Cardiac fibroblast (primary cell): ENCODE data around the gene PEDS1.
"Not testable (repeated sequence)": the region's sequence is repeated elsewhere in the genome, so short reads cannot be mapped to it uniquely, and the experiment has no call there.

Experiments used
- DNase-seq, 2 donors: peaks; one replicate each; pipeline versions ENCODE4 v3.0.0 to v3.0.0-alpha.2; 2010; ENCODE audit warnings: low read depth in 2 of 2
- H3K4me3 ChIP-seq, 2 donors: replicated peaks in 1 of 2; 1 replicate in 1 of 2; 2 replicates in 1 of 2; pipeline ENCODE4 v1.5.1; 2011; ENCODE audit warnings: low read depth in 2 of 2, low read length in 2 of 2, mild to moderate bottlenecking in 2 of 2, moderate library complexity in 1 of 2
- CTCF ChIP-seq: IDR thresholded peaks from one replicate; pipeline ENCODE4 v1.5.1; 2011; ENCODE audit warnings: low read depth, mild to moderate bottlenecking, low read length, inconsistent platforms

PEDS1 gene

DNA sequence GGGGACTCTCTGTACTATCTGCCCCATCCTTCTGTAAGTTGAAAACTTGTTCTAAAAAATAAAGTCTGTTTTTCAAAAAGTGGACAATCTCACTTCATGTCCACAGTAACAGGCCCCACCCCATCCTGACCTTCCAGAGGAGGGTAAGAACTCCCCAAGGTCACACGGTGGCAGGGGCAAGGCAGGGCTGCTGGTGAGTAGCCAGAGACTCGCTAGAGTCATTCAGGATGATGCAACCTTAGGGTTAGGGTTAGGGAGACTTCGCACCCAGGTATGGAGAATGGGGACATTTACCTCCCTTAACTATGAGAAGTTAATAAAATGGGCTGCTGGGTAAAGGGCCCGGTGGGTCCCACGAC, 15.4 kb downstream of the PEDS1 start:
- DNase-seq = no peak
- no peak overlapping the region for H3K4me3 ChIP-seq
- no peak for TF ChIP-seq CTCF

GRCh38 chr20:50137702-50138101, 15.8 kb downstream of the PEDS1 start:
- DNase-seq = peak in 1 of 2 donors; percentile 80

DNA sequence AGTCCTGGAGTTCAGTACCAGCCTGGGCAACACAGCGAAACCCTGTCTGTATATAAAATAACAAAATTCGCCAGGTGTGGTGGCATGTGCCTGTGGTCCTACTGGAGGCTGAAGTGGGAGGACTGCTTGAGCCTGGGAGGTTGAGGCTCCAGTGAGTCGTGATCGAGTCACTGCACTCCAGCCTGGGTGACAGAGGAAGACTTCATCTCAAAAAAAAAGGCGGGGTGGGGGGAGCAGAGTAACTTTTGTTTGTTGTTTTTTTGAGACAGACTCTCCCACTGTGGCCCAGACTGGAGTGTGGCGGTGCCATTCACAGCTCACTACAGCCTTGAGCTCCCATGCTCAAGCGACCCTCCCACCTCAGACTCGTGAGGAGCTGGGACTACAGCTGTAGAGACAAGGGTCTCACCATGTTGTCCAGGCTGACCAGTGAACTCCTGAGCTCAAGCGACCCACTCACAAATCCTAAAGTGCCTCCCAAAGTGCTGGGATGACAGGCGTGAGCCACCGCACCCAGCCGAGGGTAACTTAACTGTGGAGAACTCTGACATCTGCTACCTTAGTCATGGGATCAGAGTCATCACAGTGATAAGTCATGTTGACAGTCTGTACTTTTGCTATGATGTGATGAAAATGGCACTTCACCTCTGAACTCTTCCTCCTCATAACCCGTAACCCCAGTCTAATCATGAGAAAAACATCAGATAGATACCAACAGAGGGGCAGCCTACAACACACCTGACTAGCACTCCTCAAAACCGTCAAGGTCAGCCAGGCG, 16.5 kb downstream of the PEDS1 start:
- peak in 1 of 2 donors; percentile 76 for DNase-seq
- TF ChIP-seq CTCF = no peak
- no peak overlapping the region for H3K4me3 ChIP-seq

More at GRCh38 chr20:50137702-50138101, 15.8 kb downstream of the PEDS1 start:
- not testable (repeated sequence) for H3K4me3 ChIP-seq

DNA sequence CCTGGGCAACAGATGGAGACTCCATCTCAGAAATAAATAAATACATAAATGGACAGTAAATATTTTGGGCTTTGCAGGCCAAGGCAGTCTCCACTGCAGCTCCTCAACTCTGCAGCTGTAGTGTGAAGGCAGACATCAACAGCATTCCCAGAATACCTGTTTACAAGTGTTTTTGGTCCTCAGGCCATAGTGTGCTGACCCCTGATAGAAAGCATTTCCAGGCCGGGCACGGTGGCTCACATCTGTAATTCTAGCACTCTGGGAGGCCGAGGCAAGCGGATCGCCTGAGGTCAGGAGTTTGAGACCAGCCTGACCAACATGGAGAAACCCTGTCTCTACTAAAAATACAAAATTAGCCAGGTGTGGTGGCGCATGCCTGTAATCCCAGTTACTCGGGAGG, 18.4 kb downstream of the PEDS1 start:
- not testable (repeated sequence) for H3K4me3 ChIP-seq, DNase-seq

DNA sequence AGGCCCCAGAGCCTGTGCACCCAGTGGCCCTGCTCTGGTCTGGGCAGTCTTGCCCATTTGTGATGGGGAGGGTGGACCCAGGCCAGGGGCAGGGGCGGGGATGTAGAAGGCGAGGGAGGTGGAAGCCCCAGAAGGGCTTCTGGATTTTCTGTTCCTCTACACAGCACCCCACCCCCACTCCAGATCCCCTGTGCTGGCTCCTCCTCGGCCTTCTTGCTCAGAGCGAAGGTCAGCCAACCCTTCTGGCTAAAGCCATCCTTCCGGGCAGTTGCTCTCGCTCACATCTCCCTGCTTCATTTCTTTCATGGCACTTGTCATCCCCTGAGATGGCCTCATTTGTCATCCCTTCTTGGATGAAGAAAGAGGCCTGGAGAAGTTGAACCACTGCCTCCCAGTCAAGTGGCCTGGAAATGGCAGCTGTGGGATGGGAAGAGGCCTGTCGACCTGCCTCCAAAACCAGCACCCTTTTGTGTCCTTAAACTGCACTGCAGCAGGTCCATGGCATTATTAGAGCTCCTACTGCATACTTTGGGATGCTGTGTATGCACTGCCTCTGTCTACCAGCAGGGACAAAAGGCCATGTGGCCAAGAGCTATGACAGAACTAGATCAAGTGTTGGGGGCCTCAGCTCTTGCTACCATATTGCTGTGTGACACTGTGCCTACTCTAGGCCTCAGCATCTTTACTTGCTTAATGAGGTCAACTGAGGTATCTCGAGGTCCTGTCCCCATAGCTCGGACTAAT, 19.9 kb downstream of the PEDS1 start:
- no peak for DNase-seq
- H3K4me3 ChIP-seq = no peak overlapping the region
- TF ChIP-seq CTCF = peak; percentile 34

- no peak for TF ChIP-seq CTCF
- no peak for DNase-seq
- H3K4me3 ChIP-seq = no peak overlapping the region
These were observed 20.5 kb downstream of the PEDS1 start for GRCh38 chr20:50133041-50133440.

DNA sequence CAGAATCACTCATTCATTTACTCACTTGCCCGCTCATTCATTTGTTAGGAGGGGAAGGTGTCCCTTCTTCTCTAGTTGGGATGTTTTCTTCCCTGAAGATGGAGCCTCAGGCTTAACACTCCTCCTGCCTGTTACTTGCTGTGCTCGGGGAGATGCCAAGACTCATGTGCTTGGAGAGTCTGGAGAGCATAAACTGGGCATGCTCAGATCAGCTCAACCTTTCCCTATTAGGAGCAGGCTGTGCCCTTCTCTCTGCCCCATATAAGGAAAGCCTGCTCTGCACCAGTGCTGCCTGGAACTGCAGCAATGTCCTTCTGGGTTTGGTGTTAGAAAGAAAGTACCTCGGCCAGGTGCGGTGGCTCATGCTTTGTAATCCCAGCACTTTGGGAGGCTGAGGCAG, 22.5 kb downstream of the PEDS1 start:
- TF ChIP-seq CTCF = no peak

More for the DNA sequence above, 22.5 kb downstream of the PEDS1 start:
- DNase-seq = no peak
- no peak overlapping the region for H3K4me3 ChIP-seq
